HG02852 (cell line): ENCODE measurements around the gene CALML6.
"Not testable (repeated sequence)": the region's sequence is repeated elsewhere in the genome, so short reads cannot be mapped to it uniquely, and the experiment has no call there.

Source experiments
- ATAC-seq: cut with Tn5 transposase; IDR thresholded peaks from one replicate; pipeline ENCODE4 v1.9.1; 2021; ENCODE audit warnings: mild to moderate bottlenecking, moderate library complexity; ENCODE audit not compliant: unreplicated experiment

Gene CALML6

DNA sequence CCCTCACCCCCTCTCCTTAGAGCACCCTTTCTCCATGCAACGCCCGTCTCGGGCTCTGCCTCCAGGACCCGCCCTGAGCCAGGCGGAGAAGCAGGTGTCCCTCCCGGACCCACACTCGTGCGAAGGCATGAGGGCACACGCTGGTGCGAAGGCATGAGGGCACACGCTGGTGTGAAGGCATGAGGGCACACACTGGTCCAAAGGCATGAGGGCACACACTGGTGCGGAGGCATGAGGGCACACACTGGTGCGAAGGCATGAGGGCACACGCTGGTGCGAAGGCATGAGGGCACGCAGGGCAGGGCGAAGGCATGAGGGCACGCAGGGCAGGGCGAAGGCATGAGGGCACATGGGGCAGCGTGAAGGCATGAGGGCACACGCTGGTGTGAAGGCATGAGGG lies 9.8 kb downstream of the CALML6 start:
- no peak for ATAC-seq

DNA sequence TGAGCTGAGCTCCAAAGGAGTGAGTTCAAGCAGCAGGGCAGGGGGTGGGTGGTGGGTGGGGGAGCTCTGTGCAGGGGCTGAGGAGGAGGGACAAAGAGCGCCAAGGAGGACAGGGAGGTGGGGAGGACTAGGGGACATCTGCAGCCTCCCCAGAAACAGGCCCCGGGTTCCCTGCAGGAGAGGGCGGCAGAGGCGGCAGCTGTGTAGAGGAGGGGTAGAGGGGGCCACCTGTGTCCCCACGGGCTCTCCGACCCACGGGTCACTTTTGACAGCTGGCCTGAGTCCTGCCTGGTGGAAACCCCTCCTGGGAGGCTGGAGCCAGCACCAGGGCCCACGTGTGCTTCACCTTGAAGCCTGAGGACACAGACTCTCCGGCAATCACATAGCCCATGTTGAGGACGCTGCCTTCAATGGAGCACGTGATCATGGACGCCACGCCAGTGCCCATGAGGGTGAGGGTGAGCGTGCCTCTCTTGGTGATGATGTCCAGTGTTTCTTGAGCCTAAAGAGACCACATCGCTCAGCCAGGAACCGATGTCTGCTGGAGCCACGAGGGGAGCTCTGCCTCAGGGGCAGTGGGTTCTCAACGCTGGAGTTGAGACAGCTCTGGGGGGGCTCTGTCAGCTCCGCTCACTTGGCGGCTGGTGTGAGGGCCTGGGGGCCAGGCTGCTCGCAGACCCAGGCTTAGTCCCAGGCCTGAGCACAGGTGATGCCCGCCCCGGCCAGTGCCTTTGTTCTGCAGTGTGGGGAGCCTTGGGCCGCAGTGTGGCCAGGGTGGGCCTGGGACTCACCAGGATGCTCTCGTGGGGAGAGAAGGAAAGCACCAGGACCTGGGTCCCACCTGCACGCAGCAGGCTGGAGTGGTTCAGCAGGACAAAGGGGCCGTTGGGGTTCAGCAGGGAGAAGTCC lies 10.6 kb downstream of the CALML6 start:
- ATAC-seq, result no peak

DNA sequence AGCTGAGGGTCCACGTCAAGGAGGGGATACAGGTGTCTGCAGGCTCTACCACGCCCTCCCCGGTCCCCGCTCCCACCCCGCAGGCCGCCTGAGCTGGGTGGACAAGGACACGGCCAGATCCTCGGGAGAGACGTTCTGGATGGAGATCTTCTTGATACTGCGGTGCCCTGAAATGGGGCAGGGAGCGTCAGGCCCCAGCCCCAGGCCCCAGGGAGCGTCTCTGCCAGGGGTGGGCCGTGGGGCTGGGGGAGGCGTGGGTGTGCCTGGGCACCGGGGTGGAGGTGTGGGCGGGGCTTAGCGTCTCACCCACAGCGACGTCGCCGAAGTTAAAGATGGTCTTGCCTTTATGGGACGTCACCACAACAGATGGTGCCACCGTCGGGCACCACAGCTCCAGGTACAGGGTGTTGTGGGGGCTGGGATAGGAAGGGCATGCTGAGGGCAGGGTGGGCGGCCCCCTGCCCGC lies 11.3 kb downstream of the CALML6 start:
- ATAC-seq, result no peak

DNA sequence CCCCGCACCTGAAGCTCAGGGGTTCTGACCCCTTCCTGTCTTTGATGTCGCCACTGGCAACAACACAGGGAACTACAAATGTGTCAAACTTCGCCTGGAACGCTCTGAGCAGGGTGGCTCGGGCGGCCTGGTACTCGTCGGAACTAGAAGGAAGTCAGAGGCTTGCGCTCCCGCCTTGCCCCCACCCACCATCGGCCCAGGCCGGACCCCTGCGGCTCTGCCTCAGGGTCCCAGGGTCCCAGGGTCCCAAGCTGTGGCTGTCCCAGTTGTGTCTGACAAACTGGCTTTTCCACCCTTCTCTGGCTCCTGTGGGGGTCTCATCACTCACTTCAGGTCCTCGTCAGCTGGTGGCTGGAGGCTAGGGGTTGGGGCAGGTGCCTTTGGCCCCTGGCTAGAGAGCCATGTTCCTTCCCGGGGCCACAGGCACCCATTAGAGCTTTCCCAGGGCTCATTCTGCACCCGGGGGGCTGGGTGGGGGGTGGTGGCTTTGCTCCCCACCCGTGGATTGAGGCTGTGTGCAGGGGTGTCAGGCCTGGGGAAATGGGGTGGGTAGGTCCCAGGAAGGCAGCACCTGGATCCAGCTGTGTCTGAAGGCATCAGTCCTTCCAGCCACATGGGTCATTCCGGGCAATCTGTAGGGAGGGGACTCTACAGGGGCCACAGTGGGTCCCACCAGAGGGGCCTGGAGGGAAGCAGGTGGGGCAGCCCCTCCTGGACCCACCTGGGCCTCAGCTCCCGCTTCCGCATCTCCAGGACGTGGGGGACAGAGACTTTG lies 12.0 kb downstream of the CALML6 start:
- no peak for ATAC-seq

DNA sequence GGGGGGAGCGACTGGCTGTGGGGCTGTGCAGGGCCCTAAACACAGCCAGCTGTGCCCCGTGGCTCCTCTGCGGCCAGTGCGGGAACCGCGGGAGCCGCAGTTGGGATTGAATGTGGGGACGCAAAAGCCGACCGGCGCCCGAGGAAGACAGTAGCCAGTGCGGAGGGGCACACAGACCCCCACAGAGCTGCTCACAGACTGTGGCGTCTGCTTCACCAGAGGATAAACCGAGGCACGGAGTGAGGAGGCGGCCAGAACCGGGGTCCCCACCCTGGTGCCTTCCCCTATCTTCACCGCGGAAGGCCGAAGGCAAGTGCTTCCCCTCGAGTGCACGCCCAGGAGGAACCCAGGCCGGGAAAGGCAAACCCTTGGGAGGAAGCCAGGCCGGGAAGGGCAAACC lies 12.7 kb downstream of the CALML6 start:
- no peak for ATAC-seq

DNA sequence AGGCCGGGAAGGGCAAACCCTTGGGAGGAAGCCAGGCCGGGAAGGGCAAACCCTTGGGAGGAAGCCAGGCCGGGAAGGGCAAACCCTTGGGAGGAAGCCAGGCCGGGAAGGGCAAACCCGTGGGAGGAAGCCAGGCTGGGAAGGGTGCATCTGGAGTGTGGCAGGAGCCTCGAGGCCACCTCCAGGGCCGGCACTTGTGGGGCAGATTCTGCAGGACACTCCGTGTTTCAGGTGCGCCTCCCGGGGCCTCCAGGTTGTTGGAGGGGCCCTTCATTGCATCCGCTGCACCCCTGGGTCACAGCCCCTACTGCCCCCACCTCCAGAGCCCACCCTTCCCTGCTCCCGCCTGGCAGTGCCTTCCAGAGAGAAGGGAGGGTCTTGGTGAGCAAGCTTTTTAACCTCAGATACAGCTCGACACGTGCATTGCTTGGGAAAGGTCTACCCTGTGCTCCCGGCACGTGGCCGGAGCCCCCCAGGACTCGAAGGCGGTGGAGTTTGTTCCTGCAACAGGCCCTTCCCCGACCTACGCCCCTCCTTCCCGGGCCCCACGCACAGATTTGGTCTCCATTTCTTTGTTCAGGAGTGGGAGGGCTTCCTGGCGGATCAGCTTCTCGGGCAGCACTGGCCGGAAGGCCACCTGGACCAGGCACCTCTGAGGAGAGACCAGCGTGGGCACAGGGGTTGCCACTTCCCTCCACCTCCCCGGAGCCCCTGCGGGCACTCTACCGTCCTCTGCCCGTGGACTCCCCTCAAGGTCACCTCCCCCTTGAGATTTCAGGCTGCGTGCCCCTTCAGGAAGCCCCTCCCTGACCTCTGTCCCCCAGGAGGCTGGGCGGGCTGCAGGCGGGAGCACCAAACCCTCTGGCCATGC lies 13.4 kb downstream of the CALML6 start:
- ATAC-seq, result no peak

DNA sequence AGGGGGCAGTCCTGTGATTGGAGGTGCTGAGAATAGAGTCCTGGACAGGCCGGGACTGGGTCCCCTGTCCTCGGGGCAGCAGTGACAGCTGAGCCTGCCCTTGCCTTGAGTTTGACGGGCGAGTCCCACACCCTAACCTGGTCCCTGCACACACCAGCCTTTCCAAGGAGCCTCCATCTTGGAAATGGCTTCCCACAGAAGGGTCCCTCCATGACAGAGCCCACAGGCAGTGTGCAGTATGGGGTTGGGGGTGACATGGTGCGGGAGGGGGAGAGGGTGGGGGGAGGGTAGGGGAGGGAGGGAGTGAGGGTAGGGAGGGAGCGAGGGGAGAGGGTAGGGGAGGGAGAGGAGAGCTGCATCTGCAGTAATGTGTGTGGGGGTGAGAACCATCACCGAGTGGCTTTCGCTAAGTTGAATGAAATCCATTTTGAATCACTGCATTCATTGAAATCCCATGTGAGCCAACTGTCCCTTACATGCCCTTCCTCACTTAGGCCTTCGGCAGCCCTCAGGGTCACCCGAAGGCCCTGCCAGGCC lies 14.1 kb downstream of the CALML6 start:
- no peak for ATAC-seq

DNA sequence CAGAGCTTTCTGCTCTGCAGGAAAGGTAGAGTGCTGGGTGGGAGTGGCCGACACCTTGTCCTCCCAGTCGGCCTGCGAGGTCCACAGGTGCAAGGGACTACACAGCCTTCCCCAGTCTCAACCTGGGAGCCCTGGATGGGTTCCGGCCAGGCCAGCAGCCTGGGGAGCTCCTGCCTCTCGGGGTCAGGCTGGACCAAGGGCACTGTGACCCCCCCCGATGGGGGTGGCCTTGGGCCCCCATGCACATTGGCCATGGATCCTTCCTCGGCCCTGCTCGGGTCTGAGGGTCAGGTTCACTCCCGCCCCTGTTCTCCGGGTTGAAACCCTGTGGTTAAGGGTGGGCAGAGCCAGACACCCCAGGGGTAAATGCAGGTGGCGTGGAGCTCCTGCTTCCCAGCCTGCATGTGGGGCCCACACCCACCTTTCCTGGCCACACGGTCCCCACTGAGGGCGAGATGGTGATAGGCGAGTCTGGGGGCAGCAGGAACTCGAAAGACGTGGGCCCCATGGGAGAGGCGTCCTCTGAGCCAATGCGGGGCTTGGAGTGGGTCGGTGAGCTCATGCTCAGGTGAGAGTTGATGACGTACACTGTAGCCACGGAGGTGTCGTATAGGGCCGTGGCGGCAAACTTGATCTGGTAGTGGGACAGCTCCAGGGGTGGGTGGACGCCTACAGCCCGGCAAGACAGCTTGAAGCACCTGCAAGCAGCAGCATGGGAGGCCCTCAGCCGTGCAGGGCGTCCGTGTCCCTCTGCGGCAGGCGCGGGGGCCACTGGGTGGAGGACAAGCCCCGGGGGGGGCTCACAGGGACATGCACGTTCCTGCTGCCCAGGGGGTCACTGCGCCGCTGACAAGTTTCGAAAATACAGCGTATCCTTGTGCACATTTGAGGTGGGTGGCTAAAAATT lies 14.8 kb downstream of the CALML6 start:
- ATAC-seq, result no peak

DNA sequence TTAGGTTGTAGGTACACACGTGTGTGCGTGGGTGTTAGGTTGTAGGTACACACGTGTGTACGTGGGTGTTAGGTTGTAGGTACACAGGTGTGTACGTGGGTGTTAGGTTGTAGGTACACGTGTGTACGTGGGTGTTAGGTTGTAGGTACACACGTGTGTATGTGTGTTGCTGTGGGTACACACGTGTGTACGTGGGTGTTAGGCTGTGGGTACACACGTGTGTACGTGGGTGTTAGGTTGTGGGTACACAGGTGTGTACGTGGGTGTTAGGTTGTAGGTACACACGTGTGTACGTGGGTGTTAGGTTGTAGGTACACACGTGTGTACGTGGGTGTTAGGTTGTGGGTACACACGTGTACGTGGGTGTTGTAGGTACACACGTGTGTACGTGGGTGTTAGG lies 19.8 kb downstream of the CALML6 start:
- ATAC-seq, result not testable (repeated sequence)

DNA sequence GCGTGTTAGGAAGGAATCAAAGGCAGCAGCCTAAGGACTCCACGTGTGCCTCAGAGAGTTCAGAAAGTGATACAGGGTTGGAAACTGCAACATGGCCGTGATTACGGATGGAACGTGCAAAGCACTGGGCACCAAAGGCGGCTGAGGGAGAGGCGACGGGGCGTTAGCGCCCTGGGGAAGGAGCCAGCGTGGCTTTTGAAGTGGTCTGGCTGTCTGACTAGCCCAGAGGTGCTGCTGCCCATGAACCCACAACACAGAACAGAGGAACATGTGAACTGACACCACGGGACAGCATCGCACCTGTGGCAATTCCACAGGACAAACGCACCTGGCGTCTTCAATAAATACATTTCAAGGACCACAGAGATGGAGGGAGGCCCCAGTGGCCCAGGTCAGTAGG lies 22.0 kb downstream of the CALML6 start:
- no peak for ATAC-seq

DNA sequence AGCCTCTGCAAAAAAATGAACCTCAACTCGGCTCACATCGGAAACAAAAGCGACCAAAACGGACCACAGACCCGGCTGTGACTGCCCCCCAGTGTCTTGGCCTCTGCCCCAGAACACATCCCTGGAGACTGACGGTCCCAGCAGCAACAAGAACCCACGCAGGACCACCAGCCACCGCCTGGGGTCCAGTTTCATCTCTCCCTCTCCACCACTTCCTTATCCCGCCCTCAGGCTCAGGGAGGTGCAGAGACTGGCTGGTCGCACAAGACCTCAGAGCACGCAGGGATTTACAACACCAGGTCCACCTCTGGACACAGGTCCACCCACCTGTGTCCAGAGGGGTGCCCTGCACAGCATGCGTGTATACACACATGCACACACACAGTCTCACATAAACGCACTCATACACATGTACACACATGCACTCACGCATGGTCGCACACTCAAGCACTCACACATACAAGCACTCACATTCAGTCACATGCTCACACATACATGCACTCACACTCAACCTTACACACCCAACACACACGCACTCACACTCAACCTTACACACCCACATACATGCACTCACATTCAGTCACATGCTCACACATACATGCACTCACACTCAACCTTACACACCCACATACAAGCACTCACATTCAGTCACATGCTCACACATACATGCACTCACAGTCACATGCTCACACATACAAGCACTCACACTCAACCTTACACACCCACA lies 22.7 kb downstream of the CALML6 start:
- no peak for ATAC-seq

DNA sequence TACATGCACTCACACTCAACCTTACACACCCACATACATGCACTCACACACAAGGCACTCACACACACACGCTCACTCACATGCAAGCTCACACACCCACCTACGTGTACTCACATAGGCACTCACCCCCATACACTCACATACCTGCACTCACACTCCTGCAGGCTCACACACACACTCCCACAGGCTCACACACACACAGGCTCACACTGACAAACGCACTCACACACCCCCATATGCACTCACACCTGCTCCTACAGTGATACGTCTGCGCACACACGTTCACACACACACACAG lies 23.2 kb downstream of the CALML6 start:
- no peak for ATAC-seq

DNA sequence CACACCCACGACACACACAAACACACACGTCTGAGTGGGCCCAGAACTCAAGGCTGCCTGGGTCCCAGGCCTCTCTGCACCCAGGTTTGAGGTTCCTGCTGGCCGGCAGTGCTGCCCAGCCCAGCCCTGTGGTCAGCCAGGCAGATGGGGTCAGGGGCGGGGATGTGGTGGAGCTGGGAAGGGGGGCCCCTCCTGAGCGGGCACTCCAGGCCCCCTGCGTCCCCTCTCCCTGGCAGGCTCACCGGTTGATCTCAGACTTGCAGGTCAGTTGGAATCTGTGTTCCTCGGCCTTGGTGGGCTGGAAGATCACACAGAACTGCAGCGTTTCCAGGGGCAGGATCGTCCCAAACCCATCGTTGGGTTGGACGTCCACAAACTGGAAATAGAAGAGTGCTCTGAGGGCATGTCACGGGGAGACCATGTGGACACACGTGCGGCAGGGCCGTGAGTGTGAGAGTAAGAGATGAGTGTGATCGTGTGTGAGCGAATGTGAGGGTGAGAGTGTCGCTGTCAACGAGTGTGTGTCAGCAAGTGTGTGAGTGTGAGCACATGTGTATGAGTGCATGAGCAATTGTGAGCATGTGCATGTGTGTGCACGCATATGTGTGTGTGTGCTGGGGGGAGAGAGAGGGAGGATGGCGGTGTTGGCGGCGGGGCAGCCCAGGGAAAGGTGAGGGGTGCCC lies 23.7 kb downstream of the CALML6 start:
- no peak for ATAC-seq

DNA sequence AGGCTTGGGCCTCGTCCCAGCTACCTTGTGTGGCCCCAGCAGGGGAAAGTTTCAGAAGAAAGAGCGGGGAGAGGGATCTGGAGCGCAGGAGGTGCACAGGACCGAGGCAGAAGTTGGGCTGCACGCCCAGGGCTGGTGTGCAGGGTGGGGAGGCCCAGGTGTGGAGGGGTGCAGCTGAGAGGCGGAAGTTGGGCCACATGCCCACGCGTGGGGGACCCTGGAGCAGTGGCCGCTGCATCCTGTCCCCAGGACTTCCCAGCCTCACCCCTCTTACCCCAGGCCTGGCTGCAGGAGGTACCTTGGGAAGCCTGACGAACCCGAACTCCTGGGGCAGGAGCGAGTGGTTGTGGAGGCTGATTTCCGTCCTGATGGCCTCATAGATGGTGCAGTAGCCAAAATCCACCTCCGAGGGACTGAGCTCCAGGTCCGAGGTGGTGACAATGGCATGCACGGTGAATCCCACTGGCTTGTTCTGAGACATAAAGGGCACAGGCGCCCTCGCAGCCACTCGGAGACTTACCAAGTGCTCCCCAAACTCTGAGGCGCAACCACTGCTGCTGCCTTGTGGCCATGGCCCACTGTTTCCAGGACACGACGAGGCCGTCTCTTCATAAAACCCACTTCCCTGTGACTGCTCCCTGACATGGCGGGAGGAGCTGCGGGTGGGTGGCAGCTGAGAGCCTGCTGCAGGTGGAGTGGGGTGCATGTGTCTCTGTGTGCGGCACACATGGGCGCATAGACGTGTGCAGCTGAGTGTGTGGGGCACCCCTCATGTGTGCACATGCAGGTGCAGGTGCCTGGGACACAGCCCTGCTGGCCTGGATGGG lies 24.4 kb downstream of the CALML6 start:
- no peak for ATAC-seq

DNA sequence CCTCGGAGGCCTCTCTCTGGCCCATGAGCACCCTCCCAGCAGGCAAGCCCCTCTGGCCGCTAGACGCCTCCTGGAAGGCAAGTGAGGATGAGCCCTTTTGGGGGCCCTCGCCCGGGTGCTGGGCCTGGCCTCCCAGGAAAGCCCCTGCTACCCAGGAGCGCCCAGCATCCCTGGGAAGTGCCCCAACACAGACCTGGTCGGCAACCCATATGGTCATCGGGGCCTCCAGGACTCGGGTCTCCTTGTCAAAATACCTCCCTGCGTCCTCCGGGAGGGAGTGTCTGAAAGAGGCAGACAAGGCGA lies 25.0 kb downstream of the CALML6 start:
- no peak for ATAC-seq

DNA sequence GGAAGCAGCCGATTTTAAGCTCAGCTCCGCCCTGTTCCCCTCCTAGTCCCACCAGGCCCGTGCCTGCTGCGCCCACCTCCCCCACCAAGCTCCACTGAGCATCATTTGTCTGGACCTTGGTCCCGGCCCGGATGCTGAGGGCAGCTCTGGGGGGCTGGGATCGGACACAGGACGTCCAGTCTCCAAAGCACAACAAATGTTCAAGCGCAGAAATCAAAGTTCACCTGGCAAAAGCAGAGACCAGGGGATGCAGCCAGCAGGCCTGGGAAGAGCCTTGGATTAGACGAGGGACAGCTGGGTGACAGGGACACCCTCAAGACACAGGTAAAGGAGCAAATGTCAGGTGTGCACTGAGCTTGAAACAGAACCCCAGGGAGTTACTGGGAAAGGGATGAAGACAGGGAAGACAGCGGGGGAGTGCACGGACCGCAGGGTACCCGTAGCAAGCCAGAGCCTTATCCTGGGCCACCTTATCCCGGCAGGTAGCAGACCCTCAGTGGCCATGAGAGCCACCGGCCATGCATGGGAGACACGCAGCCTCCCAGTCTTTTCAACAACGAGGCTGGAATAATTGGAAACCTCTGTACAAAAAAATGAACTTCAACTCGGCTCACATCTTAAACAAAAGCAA lies 26.3 kb downstream of the CALML6 start:
- no peak for ATAC-seq

DNA sequence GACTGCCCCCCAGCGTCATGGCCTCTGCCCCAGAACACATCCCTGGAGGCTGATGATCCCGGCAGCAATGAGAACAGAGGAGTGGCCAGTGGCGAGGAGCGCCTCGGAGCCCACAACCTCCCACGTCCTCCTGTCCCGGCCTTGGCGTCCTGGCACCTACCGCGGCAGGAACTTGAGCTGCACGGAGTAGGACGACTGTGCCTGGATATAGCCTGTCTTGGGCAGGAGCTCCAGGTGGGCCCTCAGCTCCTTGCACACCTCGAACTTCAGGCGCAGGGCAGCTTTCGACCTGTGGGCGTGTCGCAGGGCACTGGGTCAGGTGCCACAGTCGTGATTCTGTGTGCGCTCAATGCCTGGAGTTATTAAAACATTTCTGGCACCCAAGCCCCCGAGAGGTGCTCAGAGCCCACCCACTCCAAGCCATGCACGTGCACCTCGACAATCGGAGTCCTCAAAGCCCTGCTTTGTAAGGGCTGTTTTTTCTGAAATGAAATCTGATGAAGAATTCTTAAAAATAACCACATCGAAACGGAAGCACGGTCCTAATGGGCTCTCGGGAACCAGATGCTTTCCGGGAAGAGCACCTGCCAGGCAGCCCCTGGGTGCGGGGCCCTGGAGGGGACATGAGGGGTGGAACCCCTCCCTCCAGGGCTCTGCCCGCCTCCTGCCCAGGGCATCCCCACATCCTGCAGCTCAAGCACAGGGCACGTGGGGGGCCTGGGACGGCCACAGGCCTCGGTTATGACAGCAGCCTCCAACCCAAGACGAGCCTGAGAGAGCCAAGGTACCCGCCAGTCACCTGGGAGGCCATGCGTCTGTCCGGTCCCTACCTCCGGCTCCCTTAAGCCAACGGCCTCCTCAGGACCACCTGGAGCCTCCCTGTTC lies 27.1 kb downstream of the CALML6 start:
- no peak for ATAC-seq
